HTERT RPE-1 (cell line): ENCODE measurements around the gene SEC16A.

ENCODE experiments used
- in situ Hi-C: fragments of 300-500 bp; cut with MboI; formaldehyde crosslinking; loops from 4 replicates; pipeline ENCODE4 v1.14.3; 2020; ENCODE audit warnings: low sequenced_read_pairs

Gene SEC16A

GRCh38 chr9:136504512-136505348, 21.9 kb upstream of the SEC16A start:
- in situ Hi-C loops: no loop called here

DNA sequence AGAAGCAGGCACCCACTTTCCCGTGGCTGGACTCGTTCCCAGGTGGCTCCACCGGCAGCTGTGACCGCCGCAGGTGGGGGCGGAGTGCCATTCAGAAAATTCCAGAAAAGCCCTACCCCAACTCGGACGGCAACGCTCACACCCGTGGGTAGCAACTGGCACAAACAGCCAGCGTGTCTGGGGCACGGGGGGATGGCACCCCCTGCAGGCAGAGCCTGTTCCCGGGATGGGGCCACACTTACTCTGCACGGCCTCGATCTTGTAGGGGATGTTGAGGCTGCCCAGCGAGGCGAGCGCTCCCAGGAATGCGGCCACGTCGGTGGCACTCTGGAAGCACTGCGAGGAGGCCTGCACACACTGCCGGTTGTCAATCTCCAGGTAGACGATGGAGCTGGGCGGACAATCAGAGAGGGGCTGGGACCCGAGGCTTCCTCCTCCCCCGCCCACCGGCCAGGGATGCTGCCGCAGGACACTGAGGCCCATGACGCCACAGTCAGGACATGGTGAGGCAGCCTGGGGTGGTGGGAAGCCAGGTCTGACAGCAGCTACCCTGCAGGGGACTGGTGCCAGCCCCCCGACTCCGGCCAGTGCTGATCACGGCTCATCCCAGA, 20.2 kb upstream of the SEC16A start:
- in situ Hi-C loops: no loop called here

GRCh38 chr9:136502196-136502595, 19.4 kb upstream of the SEC16A start:
- in situ Hi-C loops: no loop called here

DNA sequence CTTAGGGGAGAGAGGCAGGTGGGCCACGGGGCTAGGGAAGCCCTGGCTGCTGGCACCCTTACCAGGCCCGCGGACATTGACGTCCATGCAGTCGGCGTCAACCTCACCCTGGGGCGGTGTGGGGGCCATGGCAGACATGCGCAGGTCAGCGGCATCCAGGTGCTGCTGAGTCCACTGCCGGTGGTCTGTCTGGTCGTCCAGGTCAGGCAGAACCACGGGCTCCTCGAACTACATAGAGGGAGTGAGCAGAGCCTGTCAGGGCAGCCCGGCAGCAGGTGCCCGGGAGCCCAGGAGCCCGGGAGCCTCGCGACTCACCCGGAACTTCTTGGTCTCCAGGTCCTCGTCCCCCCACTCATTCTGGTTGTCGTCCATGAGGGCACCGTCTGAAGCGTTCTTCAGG, 18.8 kb upstream of the SEC16A start:
- in situ Hi-C loops: no loop called here

DNA sequence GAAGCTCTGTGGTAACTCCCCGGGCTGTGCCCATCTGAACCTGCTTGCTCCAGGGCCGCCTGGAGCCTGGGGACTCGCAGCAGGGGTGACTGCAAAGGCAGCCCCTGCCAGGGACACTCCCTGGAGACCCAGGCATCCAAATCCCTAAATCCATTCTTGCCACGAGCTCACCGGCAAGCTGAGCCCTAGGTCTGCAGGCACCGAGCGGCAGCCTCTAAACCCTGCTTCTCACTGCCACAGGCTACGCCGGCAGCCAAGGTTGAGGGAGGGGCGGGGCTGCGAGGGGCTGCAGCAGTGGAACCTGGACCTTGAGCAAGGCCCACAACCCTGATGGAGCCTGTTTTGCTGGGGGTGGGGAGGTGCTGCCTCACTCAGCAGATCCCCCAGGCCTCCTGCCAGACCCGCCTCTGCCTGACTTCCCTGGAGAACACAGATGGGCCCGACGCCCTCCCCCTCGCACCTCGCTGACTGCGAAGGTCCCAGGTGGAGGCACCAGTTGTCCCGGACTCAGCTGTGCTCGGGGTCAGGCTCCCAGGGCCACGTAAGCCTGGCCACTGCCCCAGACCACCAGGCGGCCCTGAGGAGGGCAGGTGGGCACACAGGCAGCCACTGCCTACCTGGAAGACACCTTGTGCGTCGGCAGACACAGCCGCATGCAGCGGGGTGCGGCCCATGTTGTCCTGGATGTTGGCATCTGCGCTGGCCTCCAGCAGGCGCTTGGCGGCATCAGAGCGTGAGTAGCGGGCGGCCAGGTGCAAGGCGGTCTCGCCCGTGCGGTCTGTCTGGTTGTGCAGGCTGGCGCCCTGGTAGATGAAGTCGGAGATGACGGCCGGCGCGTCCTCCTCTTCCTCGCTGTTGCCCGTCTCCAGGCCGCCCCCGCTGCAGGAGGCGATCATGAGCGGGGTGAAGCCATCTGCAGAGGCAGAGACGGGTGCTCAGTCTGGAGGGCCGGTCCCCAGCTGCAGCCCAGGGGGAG, 17.4 kb upstream of the SEC16A start:
- in situ Hi-C loops: no loop called here

- in situ Hi-C loops: no loop called here
These were observed 16.5 kb upstream of the SEC16A start for GRCh38 chr9:136499071-136499934.

GRCh38 chr9:136497916-136498695, 15.3 kb upstream of the SEC16A start:
- in situ Hi-C loops: no loop called here

DNA sequence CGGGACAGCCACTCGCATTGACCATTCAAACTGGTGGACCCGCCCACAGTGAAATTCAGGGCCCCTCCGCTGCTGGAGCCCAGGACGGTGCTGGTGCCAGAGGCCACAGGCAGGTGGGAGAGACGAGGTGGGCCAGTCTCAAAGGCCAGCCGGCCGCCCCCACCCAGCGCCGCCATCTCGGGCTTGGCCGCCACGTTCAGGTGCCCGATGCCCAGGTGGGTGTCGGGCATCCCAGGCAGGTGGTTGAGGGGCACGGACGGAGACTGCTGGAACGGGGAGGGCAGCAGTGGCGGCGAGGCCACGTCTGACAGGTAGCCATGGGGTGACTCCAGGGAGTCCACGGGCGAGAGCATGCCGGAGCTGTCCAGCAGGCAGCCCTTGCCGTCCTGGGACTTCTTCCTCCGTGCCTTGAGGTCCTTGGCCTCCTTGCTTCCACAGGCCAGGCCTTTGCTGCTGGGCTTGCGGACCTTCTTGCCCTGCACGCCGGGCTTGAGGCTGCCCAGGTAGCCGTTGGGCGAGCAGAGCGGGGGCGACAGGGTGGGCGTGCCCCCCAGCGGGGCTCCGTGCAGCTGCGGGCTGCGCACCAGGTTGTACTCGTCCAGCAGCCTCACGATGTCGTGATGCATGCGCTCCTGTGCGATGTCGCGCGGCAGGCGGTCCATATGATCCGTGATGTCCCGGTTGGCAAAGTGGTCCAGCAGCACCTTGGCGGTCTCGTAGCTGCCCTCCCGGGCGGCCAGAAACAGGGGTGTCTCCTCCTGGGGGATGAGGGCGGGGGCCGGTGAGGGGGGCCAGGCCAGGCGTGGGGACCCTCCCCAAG, 14.2 kb upstream of the SEC16A start:
- in situ Hi-C loops: no loop called here

DNA sequence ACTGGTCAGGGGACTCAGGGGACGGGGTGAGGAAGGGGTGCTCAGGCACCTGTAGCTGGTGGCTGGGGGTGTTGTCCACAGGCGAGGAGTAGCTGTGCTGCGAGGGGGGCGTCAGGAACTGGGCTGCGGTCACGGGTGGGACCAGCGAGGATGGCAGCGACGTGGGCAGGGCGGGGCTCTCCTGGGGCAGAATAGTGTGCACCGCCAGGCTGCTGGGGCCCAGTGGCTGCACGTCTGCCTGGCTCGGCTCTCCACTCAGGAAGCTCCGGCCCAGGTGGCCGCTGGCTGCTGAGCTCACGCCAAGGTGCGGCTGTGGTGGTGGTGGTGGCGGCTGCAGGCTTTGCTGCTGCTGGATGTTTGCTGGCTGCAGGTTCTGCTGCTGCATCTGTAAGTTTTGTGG, 13.3 kb upstream of the SEC16A start:
- in situ Hi-C loops: no loop called here

DNA sequence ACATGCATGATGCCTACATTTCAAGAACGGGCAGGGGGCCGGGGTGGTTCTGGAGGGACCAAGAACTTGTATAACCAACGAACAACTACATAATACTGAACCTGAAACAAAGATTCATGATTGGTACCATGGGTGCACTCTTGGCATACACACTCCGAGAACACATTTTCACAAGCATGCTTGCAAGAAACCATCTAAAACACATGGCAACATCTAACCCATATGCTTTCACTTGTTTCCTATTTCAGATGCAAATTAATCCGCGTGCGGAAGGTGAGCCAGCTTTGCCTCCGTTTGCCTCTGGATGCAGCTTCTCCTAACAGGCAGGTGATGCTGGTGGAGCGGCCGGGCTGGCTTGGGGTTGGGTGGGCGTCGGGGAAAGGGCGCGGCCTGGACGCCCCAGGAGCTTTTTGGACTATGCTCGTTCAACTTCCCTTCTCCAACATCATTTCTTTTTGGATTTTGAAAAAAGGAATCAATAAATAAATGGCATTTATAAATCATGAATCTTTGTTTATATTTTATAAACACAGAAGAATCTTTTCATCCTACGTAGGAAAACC, 12.5 kb upstream of the SEC16A start:
- in situ Hi-C loops: no loop called here

GRCh38 chr9:136494531-136495215, 11.8 kb upstream of the SEC16A start:
- in situ Hi-C loops: no loop called here

- in situ Hi-C loops: no loop called here
These were observed 11.2 kb upstream of the SEC16A start for GRCh38 chr9:136494012-136494411.

GRCh38 chr9:136493567-136493971, 10.7 kb upstream of the SEC16A start:
- in situ Hi-C loops: no loop called here

DNA sequence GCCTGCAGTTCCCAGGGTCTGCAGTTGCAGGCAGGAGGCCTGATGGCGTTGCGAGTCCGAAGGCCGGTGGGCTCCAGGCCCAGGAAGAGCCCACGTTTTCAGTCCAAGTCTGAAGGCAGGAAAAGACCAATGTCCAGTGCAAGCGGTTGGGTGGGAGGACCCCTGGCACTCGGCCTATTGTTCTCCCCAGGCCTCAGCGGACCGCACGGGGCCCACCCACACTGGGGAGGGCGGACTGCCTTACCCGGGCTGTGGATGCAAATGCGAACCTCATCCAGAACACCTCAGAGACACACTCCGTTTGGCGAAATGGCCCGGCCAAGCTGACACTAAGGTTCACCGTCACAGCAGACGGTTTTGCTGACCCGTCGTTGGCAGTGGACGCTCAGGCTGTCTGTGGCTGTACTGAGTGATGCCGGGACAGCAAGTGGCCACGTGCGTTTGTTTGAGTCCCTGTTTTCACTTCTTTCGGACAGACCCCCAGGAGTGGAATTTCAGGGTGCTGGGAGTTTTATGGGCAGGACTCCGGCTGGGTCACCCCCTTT, 10.2 kb upstream of the SEC16A start:
- in situ Hi-C loops: no loop called here

DNA sequence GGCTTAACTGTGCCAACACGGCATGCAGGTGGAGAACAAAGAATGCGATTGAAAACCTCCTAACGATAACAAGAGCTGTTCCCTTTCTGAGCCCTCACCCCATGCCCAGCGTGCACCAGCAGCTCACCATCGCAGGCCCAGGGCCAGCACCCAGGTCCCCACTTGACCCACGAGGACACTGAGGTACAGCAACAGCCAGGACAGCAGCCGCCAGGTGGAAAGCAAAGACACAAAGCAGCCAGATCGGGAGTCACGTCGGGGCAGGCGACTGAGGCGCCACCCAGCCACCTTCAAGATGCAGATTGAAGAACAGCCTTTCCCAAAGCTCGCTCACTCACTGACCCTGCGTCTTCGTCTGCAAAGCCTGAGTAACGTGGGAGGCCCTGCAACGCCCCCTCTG, 6.9 kb upstream of the SEC16A start:
- in situ Hi-C loops: no loop called here

DNA sequence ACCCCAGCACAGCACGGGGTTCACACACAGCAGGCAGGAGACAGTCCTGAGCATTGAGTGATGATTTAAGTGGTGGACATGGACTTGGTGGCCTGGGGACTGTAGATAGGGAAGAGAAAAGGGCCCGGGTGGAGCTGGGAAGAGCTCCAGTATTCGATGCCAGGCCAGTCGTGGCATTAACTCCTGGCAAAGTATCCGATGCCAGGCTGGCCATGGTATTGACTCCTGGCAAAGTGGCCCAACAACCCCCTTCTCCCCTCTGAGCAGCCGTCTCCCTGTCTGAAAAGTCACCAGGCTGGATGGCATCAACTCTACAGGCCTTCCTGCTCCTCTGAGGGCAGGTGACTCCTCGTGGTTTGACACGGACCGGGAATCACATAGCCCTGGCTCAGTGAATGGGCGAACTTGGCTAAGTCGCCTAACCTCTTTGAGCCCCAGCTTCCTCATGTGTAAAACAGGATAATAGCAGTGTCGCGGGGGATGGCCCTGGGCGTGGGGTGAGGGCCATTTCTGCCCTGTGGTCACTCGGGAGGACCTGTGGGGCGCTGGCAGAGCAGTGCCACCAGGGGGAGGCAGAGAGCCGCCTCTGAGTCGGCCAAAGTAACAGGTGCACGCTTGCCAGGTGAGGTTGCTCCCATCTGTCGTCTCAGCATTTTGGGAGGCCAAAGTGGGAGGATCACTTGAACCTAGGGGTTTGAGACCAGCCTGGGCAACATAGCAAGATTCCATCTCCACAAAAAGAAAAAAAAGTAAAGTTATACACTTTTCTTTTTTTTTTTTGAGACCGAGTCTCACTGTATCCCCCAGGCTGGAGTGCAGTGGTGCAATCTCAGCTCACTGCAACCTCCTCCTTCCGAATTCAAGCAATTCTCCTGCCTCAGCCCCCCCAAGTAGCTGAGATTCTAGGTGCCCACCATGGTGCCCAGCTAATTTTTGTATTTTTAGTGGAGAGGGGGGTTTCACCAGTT, 5.7 kb upstream of the SEC16A start:
- in situ Hi-C loops: no loop called here

DNA sequence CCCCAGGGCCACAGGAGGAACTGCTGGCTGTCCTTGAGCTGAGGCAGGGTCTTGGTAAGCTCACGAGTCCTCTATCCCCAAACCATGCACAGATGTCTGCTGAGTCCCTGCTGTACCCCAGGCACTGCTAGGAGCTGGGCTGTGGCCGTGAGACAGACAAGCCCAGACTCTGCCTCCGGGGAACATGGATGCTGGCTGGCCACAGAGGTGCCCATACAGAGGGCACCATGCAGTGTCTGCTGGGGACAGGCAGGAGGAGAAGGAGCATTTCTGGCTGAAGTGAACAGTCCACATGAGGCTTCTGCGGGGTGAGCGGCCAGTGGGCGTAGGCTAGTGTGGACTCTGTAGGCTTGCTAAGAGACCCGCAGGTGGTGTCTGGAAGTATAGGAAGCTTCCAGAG, 4.8 kb upstream of the SEC16A start:
- in situ Hi-C loops: no loop called here
